MM.1S (cell line): ENCODE results near the gene MRNIP.

Source experiments
- CTCF ChIP-seq: fragments of 300-600 bp; sonication (generic); IDR thresholded peaks from 2 replicates; pipeline ENCODE4 v1.5.1; 2016; ENCODE audit warnings: antibody characterized with exemption, low read length, mixed read lengths
- EZH2 ChIP-seq: fragments of 300-600 bp; sonication (generic); optimal IDR thresholded peaks from 2 replicates; pipeline ENCODE3; 2017; ENCODE audit warnings: low read depth, mild to moderate bottlenecking, antibody characterized with exemption, low read length, mixed read lengths
- EZH2phosphoT487 ChIP-seq: fragments of 300-600 bp; sonication (generic); IDR thresholded peaks from 2 replicates; pipeline ENCODE4 v1.6.1; 2018; ENCODE audit warnings: antibody characterized with exemption, low read length

- TF ChIP-seq CTCF (no peak), EZH2 (no peak), EZH2phosphoT487 (no peak)
These were observed 64.0 kb downstream of the MRNIP start for GRCh38 chr5:179794575-179794974.
